HG03025 (cell line): ENCODE measurements around the gene GALNTL6.
"Not testable (repeated sequence)": the region's sequence is repeated elsewhere in the genome, so short reads cannot be mapped to it uniquely, and the experiment has no call there.

ENCODE experiments used
- ATAC-seq: cut with Tn5 transposase; IDR thresholded peaks from one replicate; pipeline ENCODE4 v1.9.1; 2021; ENCODE audit warnings: mild to moderate bottlenecking, moderate library complexity; ENCODE audit not compliant: unreplicated experiment, low FRiP score

Gene GALNTL6

GRCh38 chr4:172996571-172997216, 1183.5 kb downstream of the GALNTL6 start:
- ATAC-seq = no peak

GRCh38 chr4:172997217-172997609, 1184.0 kb downstream of the GALNTL6 start:
- no peak for ATAC-seq

- no peak for ATAC-seq
These were observed 1184.7 kb downstream of the GALNTL6 start for GRCh38 chr4:172997856-172998255.

- no peak for ATAC-seq
These were observed 1185.6 kb downstream of the GALNTL6 start for GRCh38 chr4:172998527-172999469.

- no peak for ATAC-seq
These were observed 1188.4 kb downstream of the GALNTL6 start for GRCh38 chr4:173001571-173001970.

GRCh38 chr4:173002830-173003561, 1189.8 kb downstream of the GALNTL6 start:
- ATAC-seq = no peak

GRCh38 chr4:173005912-173006633, 1192.9 kb downstream of the GALNTL6 start:
- no peak for ATAC-seq

- ATAC-seq = no peak
These were observed 1195.2 kb downstream of the GALNTL6 start for GRCh38 chr4:173008436-173008835.

- ATAC-seq = no peak
These were observed 1196.1 kb downstream of the GALNTL6 start for GRCh38 chr4:173009129-173009823.

GRCh38 chr4:173012608-173013007, 1199.4 kb downstream of the GALNTL6 start:
- ATAC-seq = no peak

GRCh38 chr4:173013232-173013930, 1200.2 kb downstream of the GALNTL6 start:
- no peak for ATAC-seq

- ATAC-seq = no peak
These were observed 1200.9 kb downstream of the GALNTL6 start for GRCh38 chr4:173014113-173014558.

- ATAC-seq = no peak
These were observed 1201.6 kb downstream of the GALNTL6 start for GRCh38 chr4:173014836-173015235.

- no peak for ATAC-seq
These were observed 1204.6 kb downstream of the GALNTL6 start for GRCh38 chr4:173017802-173018201.

GRCh38 chr4:173018446-173018845, 1205.2 kb downstream of the GALNTL6 start:
- no peak for ATAC-seq

GRCh38 chr4:173019664-173020063, 1206.5 kb downstream of the GALNTL6 start:
- no peak for ATAC-seq

- not testable (repeated sequence) for ATAC-seq
These were observed 1208.8 kb downstream of the GALNTL6 start for GRCh38 chr4:173021746-173022573.

GRCh38 chr4:173024203-173024602, 1211.0 kb downstream of the GALNTL6 start:
- no peak for ATAC-seq
